GM18867 (cell line): ENCODE results near the gene BRICD5.
A peak's percentile ranks its signal among the peaks of the same experiment; 100 is the strongest.
"Not testable (repeated sequence)": the region's sequence is repeated elsewhere in the genome, so short reads cannot be mapped to it uniquely, and the experiment has no call there.

Experiments
- ATAC-seq: cut with Tn5 transposase; IDR thresholded peaks from one replicate; pipeline ENCODE4 v1.9.1; 2021; ENCODE audit warnings: mild to moderate bottlenecking, moderate library complexity; ENCODE audit not compliant: unreplicated experiment

BRICD5 gene

DNA sequence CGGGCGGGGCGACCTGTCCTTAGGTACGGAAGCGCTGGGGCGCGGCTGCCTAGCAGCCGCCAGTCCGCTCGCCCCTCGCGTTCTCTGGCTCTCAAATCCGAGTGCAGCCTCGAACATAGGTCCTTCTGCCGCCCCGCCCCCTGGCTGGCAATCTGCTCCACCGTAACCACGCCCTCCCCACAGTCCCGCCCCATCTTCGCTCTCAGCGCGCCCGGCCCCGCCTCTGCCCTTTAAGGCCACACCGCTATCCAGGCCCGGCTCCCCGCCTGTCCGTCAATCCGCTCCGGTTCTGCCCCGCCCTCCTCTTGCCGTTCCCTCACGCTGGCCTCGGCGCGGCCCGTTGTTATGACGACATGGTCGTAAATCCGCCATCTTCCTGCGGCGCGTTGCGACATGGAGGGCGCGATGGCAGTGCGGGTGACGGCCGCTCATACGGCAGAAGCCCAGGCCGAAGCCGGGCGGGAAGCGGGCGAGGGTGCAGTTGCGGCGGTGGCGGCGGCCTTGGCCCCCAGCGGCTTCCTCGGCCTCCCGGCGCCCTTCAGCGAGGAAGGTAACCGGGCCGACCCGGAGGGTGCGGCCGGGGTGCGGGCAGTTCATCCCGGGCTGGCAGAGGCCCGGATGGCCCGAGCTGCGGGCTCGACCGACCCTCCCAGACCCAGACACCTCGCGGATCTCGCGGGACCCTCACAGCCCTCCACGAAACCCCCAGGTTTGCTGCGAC, 12.7 kb upstream of the BRICD5 start, which contains the start of gene E4F1:
TSS of gene E4F1 (plus strand) at position 371 of the 721 bp plus-strand sequence. CDS start at position 394, 23 bp downstream.
- peak; percentile 89 for ATAC-seq

DNA sequence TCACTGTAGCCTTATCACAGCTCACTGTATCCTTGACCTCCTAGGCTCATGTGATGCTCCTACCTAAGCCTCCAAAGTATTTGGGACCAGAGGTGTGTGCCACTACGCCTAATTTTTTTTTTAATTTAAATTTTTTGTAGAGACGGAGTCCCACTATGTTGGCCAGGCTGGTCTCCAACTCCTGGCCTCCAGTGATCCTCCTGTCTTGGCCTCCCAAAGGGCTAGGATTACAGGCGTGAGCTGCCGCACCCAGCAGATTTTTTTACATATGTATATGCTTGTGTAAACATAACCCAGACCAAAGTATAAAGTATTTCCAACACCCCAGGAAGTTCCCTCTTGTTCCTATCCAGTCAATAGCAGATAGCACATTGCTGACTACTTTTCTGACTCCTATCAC, 5.7 kb upstream of the BRICD5 start:
- no peak for ATAC-seq

DNA sequence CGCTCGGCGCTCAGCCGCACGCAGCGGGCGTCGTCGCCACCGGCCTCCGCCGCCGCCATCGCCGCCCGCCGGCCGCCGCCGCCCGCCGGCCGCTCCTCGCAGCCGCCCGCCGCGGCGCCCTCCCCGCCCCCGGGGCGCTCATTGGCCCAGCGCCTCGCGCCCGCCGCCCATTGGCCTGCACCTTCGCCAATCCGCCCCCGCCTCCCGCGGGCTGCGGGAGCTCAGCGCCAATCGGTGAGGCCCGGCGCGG, 4.0 kb upstream of the BRICD5 start, which contains the start of gene PGP:
TSS of gene PGP (minus strand) at position 122 of the 250 bp plus-strand sequence. CDS start at position 59, 63 bp downstream.
- ATAC-seq: peak; percentile 85

DNA sequence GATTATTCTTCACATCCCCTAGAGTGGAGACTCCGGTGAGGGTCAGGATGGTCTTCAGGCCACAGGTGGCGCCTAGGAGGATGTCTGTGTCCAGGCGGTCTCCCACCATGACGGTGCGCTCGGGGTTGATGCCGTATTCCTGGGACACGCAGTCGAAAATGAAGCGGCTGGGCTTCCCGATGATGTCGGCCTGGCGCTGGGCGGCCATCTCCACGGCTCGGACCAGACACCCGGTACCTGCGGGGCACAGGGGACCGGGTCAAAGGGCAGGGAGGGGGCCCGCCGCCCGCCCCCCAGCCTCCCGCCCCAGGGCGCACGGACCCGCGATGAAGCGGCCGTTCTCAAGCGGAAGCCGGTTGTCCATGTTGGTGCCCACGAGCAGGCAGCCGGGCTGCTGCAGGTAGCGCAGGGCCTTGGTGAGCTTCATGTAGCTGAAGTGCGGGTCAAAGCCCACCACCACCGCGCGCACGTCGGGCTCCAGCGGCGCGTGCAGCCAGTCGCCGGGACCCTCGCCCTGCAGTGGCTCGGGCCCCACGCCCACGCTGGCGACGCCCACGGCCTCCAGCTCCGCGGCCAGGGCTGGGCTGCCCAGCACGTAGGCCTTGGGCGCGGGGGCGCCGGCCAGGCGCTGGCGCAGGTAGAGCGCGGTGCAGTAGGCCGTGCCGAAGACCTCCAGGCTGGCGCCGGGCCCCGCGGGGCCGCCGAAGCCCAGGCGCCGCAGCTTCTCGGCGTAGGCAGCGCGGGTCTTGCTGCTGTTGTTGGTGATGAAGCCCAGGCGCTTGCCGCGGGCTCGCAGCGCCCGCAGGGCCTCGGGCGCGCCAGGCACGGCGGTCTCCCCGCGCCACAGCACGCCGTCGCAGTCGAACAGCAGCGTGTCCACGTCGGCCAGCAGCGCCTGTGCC, 3.4 kb upstream of the BRICD5 start:
- peak; percentile 10 for ATAC-seq

DNA sequence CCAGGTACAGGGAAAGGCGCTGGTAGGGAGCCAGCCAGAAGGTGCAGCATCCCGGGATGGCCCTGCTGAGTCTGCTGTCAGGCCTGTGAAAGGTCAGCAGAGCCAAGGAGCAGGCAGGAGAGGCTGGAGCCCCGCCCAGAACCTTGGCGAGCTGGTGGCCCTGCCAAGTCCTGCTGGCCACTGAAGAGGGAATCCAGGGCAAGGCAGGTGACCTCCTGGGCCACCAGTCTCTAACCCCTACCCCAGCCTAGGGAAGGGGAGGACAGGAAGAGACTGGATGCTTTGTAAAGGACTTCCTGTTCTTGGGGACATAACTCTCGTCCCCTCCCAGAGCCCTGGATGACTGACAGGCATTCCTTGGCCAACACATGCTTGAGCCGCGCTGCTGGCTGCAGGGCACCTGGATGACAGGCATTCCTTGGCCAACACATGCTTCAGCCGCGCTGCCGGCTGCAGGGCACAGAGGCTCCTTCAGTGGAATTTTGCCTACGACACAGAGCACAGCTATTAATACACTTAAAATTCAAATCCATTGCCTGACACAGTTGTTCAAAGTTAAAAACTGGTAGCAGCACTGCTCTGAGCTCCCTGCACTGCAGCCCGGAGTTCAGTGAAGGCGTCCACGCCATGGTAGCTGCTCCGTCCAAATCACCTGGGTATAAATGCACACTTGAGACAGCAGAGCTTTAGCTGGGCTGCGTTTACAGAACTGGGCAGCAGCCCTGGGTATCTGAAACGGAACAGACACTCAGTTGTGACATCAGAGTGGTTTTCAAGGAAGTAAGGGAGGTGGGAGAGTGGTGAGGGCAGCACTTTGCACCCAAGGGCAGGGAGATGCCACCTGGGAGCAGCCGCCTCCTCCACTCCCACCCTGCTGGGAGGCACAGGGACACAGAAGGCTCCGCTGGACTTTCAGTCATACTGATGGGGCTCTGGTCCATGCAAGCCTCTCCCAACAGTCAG, 2.0 kb upstream of the BRICD5 start:
- ATAC-seq: no peak

DNA sequence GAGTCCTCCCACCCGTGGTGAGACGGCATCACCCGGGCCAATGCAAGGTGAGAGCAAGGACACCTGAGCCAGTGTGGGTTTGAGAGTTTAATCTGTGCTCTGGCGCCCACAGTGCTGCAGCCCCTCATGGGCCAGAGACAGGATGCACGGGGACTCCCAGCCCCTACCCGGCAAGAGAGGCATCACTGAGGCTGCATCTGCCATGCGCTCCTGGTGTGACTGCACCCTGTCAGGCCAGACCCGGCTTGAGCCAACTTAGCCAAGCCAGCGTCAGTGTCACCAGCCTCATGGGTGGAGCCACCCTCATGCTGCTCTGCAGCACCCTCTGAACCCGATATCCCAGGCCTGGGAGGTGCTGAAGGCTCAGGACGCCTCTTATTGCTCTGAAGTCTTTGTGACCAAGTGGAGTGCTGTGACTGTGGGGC, 1.3 kb upstream of the BRICD5 start:
- no peak for ATAC-seq

DNA sequence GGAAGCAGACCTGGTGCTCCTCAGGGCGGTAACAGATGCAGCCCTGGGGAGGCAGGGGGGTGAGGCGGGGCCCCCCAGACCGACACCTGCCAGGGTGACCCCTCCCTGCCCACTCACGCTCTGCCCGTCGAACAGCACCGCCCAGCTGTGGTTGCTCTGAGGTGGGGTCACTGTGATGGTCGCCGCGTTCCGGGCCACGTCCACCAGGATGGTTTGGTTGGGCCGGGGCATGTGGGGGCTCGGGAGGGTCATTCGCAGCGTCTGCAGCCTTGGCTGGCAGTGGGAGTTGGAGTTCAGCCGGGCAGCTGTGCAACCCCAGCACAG, 692 bp downstream of the BRICD5 start:
- ATAC-seq: no peak

DNA sequence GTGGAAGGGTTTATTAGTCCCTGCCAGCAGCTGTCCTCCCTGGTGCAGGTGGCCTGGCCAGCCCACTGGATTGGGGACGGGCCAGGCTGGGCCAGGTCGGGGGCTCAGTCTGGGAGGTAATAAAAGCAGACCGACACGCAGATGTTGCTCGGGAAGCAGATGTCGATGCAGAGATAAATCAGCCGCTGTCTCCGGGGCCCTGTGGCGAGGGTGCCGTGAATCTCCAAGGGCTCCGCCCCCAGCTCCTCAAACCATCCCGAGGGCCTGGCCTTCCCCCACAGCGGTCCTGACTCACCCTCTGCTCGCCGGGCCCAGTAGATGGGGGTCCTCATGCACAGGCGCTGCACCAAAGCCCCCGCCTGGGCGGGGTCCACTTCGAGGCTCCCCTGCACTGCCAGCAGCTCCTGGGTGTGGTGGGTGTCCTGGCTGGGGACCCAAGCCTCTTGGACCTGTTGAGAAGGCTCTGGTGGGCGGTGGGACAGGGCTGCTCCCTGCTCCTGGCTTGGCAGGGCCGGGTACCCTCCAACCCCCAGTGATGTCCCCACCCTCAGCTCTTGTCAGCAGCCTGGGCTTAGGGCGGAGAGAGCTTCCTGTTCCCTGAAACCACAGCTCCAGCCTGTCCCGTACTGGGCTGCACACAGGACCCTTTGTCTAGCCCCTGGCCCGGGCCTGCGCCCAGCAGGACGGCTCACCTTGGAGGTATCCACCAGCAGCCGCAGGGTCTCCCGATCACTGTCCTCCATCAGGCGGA, 1.2 kb downstream of the BRICD5 start:
- ATAC-seq: no peak

DNA sequence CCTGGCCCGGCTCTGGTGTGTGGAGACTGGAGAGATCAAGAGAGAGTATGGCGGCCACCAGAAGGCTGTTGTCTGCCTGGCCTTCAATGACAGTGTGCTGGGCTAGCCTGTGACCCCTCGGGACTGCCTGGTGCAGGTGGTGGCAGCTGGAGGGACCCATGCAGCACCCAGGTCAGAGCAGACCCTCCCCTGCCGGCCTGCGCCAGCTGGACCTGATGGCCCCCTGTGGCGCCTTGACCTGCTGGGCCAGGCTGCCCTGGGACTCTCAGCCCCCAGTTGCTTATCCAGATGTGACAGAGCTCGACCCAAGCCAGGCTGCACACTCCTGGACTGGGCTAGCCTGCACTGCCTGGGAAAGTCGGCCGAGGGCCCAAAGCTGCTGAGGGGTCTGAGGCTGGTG, 1.9 kb downstream of the BRICD5 start:
- ATAC-seq: no peak

DNA sequence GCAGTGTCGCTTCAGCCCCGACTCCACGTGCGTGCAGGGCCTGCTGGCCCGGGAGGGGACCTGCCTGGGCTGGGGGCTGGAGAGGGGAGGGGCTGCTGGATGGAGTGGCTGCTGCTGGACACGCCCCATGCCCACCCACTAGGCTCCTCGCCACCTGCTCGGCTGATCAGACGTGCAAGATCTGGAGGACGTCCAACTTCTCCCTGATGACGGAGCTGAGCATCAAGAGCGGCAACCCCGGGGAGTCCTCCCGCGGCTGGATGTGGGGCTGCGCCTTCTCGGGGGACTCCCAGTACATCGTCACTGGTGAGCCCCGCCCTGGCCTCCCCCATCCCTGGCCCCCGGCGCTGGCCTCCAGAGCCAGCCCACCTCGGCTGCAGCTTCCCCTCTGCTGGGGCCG, 2.4 kb downstream of the BRICD5 start:
- ATAC-seq: no peak

DNA sequence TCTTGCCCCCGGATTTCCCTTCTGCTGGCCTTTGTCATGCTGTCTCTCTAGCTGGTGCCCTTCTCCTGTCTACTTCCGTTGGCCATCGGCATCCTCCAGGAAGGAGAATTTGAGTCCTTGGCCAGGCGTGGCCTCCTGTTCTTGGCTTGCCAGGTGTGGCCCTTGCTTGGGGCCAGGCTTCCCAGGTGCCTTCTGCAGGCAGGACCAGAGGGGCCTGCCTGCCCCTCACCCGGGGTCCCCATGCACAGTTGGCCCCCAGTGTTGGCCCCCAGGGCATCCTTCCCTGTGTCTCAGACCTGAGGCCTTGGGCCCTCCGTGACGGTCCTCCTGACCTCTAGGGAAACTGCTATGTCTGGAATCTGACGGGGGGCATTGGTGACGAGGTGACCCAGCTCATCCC, 2.8 kb downstream of the BRICD5 start:
- no peak for ATAC-seq

DNA sequence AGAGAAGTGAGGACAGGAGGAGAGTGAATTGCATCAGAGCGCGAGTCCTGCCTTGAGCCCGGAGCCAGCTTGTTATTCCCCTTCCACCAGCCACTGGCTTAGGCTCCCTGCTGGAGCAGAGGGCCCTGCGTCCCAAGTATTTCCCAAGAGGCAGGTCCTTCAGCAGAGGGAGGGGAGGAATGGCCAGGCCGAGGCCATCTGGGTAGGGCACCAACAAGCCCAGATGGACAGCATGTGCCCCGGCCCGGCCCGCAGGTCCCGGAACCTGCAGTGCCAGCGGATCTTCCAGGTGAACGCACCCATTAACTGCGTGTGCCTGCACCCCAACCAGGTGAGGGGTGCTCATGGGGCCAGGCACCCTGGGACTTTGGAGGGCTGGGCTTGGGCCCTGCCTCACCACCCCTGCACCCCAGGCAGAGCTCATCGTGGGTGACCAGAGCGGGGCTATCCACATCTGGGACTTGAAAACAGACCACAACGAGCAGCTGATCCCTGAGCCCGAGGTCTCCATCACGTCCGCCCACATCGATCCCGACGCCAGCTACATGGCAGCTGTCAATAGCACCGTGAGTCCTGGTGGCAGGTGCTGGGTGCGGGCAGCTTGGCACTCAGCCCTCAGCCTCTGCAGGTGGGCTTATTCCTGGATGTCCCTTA, 3.8 kb downstream of the BRICD5 start:
- no peak for ATAC-seq

DNA sequence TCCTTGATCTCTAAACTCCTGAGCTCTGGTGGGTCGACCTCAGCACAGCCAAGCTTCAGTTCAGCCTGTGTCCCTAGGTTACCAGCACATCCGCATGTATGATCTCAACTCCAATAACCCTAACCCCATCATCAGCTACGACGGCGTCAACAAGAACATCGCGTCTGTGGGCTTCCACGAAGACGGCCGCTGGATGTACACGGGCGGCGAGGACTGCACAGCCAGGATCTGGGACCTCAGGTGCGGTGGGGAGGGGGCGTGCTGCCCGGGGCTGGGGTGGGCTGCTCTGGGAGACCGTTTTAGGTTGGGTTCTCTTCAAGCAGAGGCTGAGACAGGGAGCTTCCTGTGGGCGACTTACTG, 4.3 kb downstream of the BRICD5 start:
- ATAC-seq: no peak

DNA sequence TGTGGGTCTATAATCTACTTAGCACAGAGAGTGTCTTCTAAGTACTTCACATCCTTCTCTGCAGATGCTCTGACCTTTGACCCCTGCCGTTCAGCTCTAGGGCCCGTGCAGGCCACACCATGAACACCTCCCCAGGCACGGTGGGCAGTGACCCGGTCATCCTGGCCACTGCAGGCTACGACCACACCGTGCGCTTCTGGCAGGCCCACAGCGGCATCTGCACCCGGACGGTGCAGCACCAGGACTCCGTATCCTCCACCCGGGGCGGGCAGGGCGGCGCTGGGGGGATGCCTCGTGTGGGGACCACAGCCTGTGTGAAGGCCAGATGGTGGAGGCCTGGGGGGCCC, 4.7 kb downstream of the BRICD5 start:
- peak; percentile 10 for ATAC-seq

DNA sequence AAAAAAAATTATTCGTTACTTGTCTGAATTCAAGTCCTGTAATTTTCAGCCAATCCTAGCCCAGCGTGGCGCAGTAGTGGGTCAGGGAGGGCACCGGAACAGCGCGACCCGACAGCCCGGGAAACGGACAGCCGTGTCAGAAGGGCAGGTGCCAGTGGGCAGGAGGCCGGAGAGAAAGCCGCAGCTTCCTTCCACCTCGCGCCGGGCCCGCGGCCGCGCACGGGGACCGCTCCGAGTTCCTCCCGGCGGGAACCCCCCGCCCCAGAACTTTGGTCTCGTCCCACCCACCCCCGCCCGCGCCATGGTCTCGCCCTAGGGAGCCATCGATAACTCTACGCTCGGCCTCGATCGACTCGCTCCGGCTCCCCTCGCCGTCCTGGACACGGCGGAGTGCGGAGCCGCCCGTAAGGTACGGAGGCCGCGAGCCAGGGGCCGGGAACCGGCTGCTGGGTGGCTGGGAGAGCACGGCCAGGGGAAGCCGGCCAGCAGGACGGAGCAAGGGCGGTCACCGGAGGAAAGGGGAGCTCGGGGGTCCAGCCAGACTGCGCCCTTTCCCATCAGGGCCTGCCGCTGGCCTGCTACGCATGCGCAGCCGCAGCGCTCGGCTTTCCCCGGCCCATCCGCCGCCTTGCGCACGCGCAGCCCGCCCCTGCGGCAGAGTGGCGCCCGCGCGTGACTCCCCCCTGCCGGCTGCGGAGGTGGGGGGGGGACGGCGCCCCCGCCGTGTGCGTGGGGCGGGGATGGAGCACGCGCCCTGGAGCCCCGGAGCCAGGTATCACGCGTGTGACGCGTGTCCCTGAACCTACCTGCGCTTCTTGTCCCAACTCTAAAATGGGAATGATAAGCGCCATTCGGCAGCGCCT, 5.3 kb downstream of the BRICD5 start, which contains the start of gene MLST8:
TSS of gene MLST8 (plus strand) at position 351 of the 863 bp plus-strand sequence. CDS start 632 bp downstream, outside the sequence.
- ATAC-seq: peak; percentile 81

DNA sequence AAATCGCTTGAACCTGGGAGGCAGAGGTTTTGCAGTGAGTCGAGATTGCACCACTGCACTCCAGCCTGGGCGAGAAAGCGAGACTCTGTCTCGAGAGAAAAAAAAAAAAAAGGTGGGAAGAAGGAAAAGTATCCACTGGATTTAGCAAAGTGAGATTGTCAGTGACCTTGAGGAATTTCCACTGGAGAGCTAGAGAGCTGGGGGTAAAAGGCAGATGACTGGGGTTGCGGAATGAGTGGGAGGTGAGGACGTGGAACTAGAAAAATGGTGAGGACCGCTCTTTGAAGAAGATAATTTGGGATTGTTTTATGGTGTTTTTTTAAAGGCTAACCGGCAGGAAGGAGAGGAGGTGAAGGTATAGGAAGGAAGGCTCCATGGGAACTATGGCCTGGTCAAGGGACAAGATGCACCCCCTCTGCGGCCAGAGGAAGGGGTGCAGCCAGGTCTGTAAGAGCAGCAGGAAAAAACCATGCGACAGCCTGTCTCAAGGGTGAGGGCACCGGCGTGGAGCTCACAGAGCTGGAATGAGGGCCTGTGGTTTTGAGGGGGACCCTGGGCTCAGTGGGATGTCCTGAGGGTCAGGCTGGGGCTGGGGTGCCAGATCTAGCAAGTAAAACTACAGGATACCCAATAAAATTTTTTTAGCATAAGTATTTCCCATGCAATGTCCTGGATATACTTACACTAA, 6.1 kb downstream of the BRICD5 start:
- no peak for ATAC-seq

DNA sequence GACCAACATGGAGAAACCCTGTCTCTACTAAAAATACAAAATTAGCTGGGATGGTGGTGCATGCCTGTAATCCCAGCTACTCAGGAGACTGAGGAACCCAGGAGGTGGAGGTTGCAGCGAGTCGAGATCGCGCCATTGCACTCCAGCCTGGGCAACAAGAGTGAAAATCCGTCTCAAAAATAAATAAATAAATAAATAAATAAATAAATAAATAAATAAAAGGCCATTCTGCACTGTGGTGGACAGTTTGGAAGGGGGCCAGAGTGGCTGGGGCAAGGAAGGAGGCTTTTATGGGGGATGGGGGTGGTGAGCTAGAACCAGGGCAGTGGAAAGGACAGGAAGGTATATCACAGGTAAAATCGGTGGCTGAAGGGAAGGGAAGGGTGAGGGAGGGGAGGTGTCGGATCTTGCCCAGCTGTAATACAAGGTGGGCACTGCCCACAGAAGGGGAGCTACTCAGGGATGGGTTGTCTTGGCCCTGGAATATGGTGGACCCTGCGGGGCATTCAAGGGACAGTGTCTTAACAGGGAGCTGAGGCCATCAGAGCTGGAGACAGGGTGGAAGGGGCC, 7.5 kb downstream of the BRICD5 start:
- ATAC-seq: not testable (repeated sequence)

DNA sequence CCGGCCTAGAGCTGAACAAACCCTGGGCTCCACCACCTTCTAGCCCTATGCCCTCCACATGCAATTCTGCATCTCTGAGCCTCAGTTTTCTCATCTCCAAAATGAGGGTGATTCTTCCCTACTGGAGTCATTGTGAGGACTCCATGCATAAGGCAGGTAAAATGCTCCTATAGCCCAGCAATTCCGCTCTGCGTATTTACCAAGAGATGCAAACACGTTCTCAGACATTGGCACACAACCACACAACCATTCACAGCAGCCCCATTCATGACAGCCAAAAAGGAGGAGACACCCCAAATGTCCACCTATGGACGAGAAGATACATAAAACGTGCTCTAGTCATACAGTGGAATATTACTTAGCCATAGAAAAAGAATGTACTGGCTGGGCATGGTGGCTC, 10.3 kb downstream of the BRICD5 start:
- no peak for ATAC-seq
